Psoas muscle (tissue), 8 donors: Measurements from ENCODE around the gene FCHO1. TPM values are rescaled to one million over a fixed set of nuclear protein-coding genes. Genes with fewer than 3 reads are reported as not detected.

Experiments
- ATAC-seq, 4 donors: fragments of 200-7000 bp; cut with Tn5 transposase; one replicate each; pipeline ENCODE4 v1.9.1; 2020; ENCODE audit warnings: moderate library complexity in 3 of 4, mild to moderate bottlenecking in 2 of 4
- DNase-seq, 2 donors: peaks; one replicate each; pipeline ENCODE4 v3.0.0-alpha.2; 2020
- H3K27ac ChIP-seq: fragments of 200-600 bp; one replicate; pipeline ENCODE4 v1.8.0; 2022
- H3K27me3 ChIP-seq, 3 donors: fragments of 200-600 bp in 1 of 3; one replicate each; pipeline versions ENCODE4 v1.6.1 to v1.8.0; 2013 to 2022; ENCODE audit warnings: low read length in 2 of 3, mild to moderate bottlenecking in 2 of 3, moderate library complexity in 1 of 3; ENCODE audit not compliant: insufficient read depth in 3 of 3
- H3K36me3 ChIP-seq, 2 donors: fragments of 200-600 bp in 1 of 2; one replicate each; pipeline versions ENCODE4 v1.6.1 to v1.8.0; 2013 to 2022; ENCODE audit warnings: low read depth in 1 of 2, mild to moderate bottlenecking in 1 of 2, moderate library complexity in 1 of 2; ENCODE audit not compliant: insufficient read depth in 1 of 2
- H3K4me1 ChIP-seq: fragments of 200-600 bp; one replicate; pipeline ENCODE4 v1.8.0; 2022
- H3K4me3 ChIP-seq: fragments of 200-600 bp; one replicate; pipeline ENCODE4 v1.8.0; 2022; ENCODE audit warnings: mild to moderate bottlenecking
- H3K9me3 ChIP-seq: fragments of 200-600 bp; one replicate; pipeline ENCODE4 v1.8.0; 2022
- CTCF ChIP-seq: fragments of 200-600 bp; IDR thresholded peaks from one replicate; pipeline ENCODE4 v1.8.0; 2022; ENCODE audit warnings: antibody characterized with exemption
- WGBS, 3 donors: extraction: QIAGEN DNeasy Blood & Tissue Kit; methylation state at CpG; one replicate each; pipeline versions ENCODE4 v1.1.6 to v1.1.7; 2013; 5-methylcytosine and 5-hydroxymethylcytosine counted together
- intact Hi-C, 2 donors: fragments of 100-400 bp; cut with DNase I; formaldehyde crosslinking; loops; one replicate each; pipeline versions ENCODE4 v1.11.0 to v1.14.2; 2022
- long read RNA-seq, 2 donors: library from polyadenylated mRNA; unstranded; transcript quantifications; one replicate each; pipeline ENCODE4 v2.0.0, GENCODE V29; 2021
- polyA plus RNA-seq, 3 donors: library from polyadenylated mRNA; stranded (reverse); fragments of 200-250 nt; gene quantifications; one replicate each; pipeline ENCODE4 v1.2.3, GENCODE V29; 2013
- total RNA-seq, 4 donors: library from RNA; stranded (reverse); fragmentation: NEBNext Ultra II Directional in 2 of 4; extraction: Animal tissue kit (Norgen Biotek cat#: 25700) in 2 of 4; gene quantifications; one replicate each; pipeline versions ENCODE4 v1.2.1 to v1.2.4, GENCODE V29; 2021 to 2023
- donor health status: healthy with polysubstance abuse.
- donor health status: DM: no; HTN: no; CAD: no; lungs with moderate emphysema.
- donor health status: Bipolar disorder and iron deficiency.
- donor health status: healthy.
- donor health status: DM: yes; HTN: yes; CAD: no.
- donor health status: DM: no; HTN: no; CAD: no.
- donor health status: DM: no; HTN: no; CAD: no.
- donor health status: DM: yes; HTN: yes; CAD: no.

The FCHO1 gene
- under 1 TPM; 0.15 to 0.68 (median 0.58) TPM for total RNA-seq
- polyA plus RNA-seq = under 1 TPM in 2 of 3 donors, not detected in 1; 0.10 to 0.22 TPM
- long read RNA-seq, donor 1, partial matches to known transcripts = 0 of 1 reads
- long read RNA-seq, donor 1, other reads (novel, unspliced or antisense) = 1 of 1 reads
- long read RNA-seq, donor 2, partial matches to known transcripts = 1 of 1 reads
- long read RNA-seq, donor 2, other reads (novel, unspliced or antisense) = 0 of 1 reads

- DNase-seq (peak in 1 of 2 donors; percentile 68), ATAC-seq (no peak)
- intact Hi-C loops = no loop called here
- H3K36me3 ChIP-seq = no peaks in the 10 kb centered on the region
- TF ChIP-seq CTCF = no peak
- peaks cover 4% of the 10 kb centered on the region for H3K4me1 ChIP-seq
- H3K9me3 ChIP-seq = no peaks in the 10 kb centered on the region
- no peak within 1 kb of the TSS for H3K27ac ChIP-seq
- no peak within 1 kb of the TSS for H3K4me3 ChIP-seq
- WGBS, 3 donors = 40 to 48% (median 43%) methylated on average over 27 to 28 of the region's 28 CpGs
- peaks cover 0 to 14% (median 7%) of the 10 kb centered on the region in 3 donors for H3K27me3 ChIP-seq
Measured at GRCh38 chr19:17751103-17751911, at the start of gene FCHO1. FCHO1 (plus strand) TSS chr19:17751477; CDS start chr19:17755165, 3,688 bp downstream.

- Histone ChIP-seq H3K27me3 (peaks cover 0 to 25% (median 0%) of the 10 kb centered on the region in 3 donors), H3K4me1 (no peaks in the 10 kb centered on the region), H3K36me3 (no peaks in the 10 kb centered on the region), H3K9me3 (no peaks in the 10 kb centered on the region), H3K27ac (no peak overlapping the region), H3K4me3 (no peak overlapping the region)
- intact Hi-C loops = loop anchor here in 1 of 2 donors (1.0 kb wide), 1 partner anchor 62 kb away; no protein-coding TSS in a partner anchor
- DNase-seq (peak in 1 of 2 donors; percentile 55), ATAC-seq (peak in 3 of 4 donors; percentile 37 to 66 (median 62))
- TF ChIP-seq CTCF = peak; percentile 70
- WGBS, 3 donors = 30 to 36% (median 36%) methylated on average over 11 of the region's 11 CpGs
Measured at GRCh38 chr19:17703824-17704463, 47.3 kb upstream of the FCHO1 start.

- peak in 1 of 4 donors; percentile 49 for ATAC-seq
Measured at GRCh38 chr19:17706750-17707181, 44.5 kb upstream of the FCHO1 start.

GRCh38 chr19:17711851-17712250 is 39.4 kb upstream of the FCHO1 start:
- no peak for TF ChIP-seq CTCF
- Histone ChIP-seq H3K36me3 (no peaks in the 10 kb centered on the region), H3K4me3 (no peak overlapping the region), H3K4me1 (no peaks in the 10 kb centered on the region), H3K9me3 (no peaks in the 10 kb centered on the region), H3K27me3 (peaks cover 0 to 5% (median 0%) of the 10 kb centered on the region in 3 donors), H3K27ac (no peak overlapping the region)
- DNase-seq (no peak), ATAC-seq (no peak)
- WGBS, 3 donors = 63 to 76% (median 63%) methylated on average over 6 of the region's 6 CpGs
- intact Hi-C loops = no loop called here

More at GRCh38 chr19:17706750-17707181, 44.5 kb upstream of the FCHO1 start:
- DNase-seq = no peak
- 16 to 18% (median 16%) methylated on average over 16 to 17 of the region's 17 CpGs for WGBS, 3 donors
- H3K4me3 ChIP-seq = no peak overlapping the region
- intact Hi-C loops = loop anchor here in 1 of 2 donors (5.0 kb wide), 1 partner anchor 146 kb away; no protein-coding TSS in a partner anchor
- H3K9me3 ChIP-seq = no peaks in the 10 kb centered on the region
- H3K27ac ChIP-seq = no peak overlapping the region
- no peak for TF ChIP-seq CTCF
- no peaks in the 10 kb centered on the region for H3K4me1 ChIP-seq
- no peaks in the 10 kb centered on the region for H3K36me3 ChIP-seq
- H3K27me3 ChIP-seq = peaks cover 0 to 19% (median 0%) of the 10 kb centered on the region in 3 donors
